Measurements from ENCODE around the gene MELTF. TPM values are rescaled to one million over a fixed set of nuclear protein-coding genes. Genes with fewer than 3 reads are reported as not detected.

MELTF gene
- total RNA-seq, 1 donor from 2014 or later = 2.9 TPM

DNA sequence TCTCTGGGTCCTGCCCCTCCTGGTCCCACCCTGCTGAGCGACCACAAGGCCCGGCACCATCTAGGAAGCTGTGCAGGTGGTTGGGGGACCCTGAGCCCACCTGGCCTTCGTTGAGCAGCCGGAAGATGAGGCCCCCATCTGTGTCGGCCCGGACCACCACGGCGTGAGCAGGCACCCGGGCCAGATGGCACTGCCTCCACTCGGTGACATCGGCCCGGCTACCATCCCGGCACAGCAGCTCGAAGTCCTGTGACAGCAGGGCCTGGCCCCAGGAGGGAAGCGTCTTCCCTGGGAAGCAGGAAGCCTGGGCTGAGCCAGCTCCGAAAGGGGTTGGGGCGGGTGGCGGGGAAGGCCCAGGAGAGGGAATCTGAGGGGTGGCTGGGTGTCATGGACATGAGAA lies 12.6 kb downstream of the MELTF start:
- H3K9me3 Mint-ChIP-seq (ENCODE audit: unreplicated experiment) = no peaks in the 10 kb centered on the region

DNA sequence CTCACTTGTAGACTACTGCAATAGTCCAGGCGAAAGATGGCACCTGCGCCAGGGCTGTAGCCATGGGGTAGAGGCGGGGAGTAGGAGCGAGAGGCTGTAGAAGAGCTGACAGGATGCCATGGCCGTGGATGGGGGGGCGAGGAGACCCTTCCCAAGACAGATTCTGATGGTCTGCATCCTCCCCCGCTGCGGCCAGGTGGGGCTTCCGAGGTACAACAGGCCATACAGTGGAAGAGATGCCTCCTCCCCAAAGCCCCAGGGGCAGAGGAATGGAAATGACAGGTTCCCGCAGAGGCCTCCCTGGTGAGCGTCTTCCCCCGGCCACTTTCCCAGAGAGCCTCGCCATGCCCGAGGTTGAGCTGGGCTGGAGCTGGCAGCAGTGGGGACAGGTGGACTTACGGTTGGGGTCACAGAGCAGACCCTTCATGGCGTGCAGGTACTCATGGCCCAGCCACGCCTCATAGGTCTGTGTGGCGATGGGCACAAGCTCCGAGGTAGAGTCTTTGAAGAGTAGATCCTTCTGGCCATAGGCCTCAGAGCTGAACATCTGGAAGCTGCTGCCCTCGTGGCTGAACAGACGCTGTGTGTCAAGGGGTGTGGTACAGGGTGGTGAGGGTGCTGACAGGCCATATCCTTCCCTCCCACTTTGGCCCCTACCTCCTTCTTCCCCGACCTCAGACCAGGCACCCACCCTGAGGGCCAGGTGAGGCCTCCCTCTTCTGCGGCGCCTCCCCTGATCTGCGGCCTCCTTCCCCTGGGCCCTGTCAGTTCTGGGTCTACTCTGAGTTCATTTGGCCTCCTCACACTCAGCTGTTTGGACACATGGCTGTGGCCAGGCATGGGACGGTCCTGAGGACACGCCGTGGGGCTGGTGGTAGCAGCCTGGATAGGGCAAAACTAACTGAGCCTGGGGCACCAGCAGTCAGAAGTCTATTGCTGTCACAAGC lies 13.6 kb downstream of the MELTF start:
- Mint-ChIP-seq H3K36me3 (ENCODE audit: low read depth, unreplicated experiment) (no peaks in the 10 kb centered on the region), H3K27me3 (ENCODE audit: unreplicated experiment) (peaks cover 2% of the 10 kb centered on the region), H3K9me3 (ENCODE audit: unreplicated experiment) (no peaks in the 10 kb centered on the region), H3K27ac (ENCODE audit: unreplicated experiment) (no peak overlapping the region), H3K4me1 (ENCODE audit: unreplicated experiment) (no peaks in the 10 kb centered on the region), H3K4me3 (ENCODE audit: unreplicated experiment) (no peak overlapping the region)
- DNase-seq (ENCODE audit: low spot score) = no peak
- TF ChIP-seq, protein P1, sequence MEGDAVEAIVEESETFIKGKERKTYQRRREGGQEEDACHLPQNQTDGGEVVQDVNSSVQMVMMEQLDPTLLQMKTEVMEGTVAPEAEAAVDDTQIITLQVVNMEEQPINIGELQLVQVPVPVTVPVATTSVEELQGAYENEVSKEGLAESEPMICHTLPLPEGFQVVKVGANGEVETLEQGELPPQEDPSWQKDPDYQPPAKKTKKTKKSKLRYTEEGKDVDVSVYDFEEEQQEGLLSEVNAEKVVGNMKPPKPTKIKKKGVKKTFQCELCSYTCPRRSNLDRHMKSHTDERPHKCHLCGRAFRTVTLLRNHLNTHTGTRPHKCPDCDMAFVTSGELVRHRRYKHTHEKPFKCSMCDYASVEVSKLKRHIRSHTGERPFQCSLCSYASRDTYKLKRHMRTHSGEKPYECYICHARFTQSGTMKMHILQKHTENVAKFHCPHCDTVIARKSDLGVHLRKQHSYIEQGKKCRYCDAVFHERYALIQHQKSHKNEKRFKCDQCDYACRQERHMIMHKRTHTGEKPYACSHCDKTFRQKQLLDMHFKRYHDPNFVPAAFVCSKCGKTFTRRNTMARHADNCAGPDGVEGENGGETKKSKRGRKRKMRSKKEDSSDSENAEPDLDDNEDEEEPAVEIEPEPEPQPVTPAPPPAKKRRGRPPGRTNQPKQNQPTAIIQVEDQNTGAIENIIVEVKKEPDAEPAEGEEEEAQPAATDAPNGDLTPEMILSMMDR (IDR thresholded peaks at IDR 0.05; ENCODE audit: unreplicated experiment) = no peak

More for the DNA sequence above, 12.6 kb downstream of the MELTF start:
- no peak overlapping the region for H3K27ac Mint-ChIP-seq (ENCODE audit: unreplicated experiment)
- H3K4me3 Mint-ChIP-seq (ENCODE audit: unreplicated experiment) = no peak overlapping the region
- peaks cover 2% of the 10 kb centered on the region for H3K27me3 Mint-ChIP-seq (ENCODE audit: unreplicated experiment)
- H3K4me1 Mint-ChIP-seq (ENCODE audit: unreplicated experiment) = no peaks in the 10 kb centered on the region
- no peak for DNase-seq (ENCODE audit: low spot score)
- no peaks in the 10 kb centered on the region for H3K36me3 Mint-ChIP-seq (ENCODE audit: low read depth, unreplicated experiment)
- TF ChIP-seq, protein P1 (IDR thresholded peaks at IDR 0.05; ENCODE audit: unreplicated experiment) = no peak

DNA sequence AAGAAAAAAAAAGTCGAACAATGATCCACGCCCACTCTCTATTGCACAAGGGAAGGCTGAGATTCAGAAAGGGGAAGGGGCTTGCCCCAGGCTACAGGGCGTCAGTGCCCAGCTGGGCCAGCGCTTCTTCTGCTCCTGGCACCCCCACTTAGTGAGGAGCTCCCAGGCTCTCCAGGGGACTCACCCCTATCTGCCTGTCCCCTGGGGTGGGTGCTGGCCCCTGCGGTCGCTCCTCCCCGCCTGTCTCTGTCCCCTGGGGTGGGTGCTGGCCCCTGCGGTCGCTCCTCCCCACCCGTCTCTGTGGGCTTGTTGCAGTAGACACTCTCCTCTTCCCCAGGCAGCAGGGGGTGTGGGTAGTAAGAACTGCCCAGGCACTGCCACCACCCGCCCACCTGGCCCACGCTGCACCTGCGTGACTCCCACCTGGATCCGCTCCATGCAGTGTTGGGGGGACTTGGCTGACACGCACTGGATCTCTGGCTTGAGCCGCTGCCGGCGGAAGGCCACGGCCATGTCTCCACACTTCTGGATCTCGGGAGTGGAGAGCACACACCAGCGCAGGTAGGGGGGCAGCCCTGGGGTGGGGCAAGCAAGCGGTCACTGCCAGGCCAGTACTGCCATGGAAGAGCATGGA lies 14.6 kb downstream of the MELTF start:
- TF ChIP-seq, protein P1 (IDR thresholded peaks at IDR 0.05; ENCODE audit: unreplicated experiment) = no peak
- no peaks in the 10 kb centered on the region for H3K4me1 Mint-ChIP-seq (ENCODE audit: unreplicated experiment)
- DNase-seq (ENCODE audit: low spot score) = no peak
- H3K27me3 Mint-ChIP-seq (ENCODE audit: unreplicated experiment) = peaks cover 5% of the 10 kb centered on the region
- H3K4me3 Mint-ChIP-seq (ENCODE audit: unreplicated experiment) = no peak overlapping the region
- no peak overlapping the region for H3K27ac Mint-ChIP-seq (ENCODE audit: unreplicated experiment)
- no peaks in the 10 kb centered on the region for H3K36me3 Mint-ChIP-seq (ENCODE audit: low read depth, unreplicated experiment)
- no peaks in the 10 kb centered on the region for H3K9me3 Mint-ChIP-seq (ENCODE audit: unreplicated experiment)

DNA sequence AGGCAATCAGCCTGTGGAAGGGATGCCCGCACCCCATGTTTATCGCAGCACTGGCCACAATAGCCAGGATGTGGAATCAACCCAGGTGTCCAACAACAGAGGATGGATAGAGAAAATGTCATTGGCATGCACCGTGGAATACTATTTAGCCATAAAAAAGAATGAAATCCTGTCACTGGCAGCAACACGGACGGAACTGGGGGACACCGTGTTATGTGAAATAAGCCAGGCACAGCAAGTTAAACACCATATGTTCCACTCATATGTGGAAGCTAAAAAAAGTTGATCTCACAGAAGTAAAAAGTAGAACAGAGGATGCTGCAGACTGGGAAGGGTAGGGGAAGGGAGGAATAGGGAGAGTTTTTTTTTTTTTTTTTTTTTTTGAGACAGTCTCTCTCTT lies 15.6 kb downstream of the MELTF start:
- Mint-ChIP-seq H3K4me1 (ENCODE audit: unreplicated experiment) (no peaks in the 10 kb centered on the region), H3K9me3 (ENCODE audit: unreplicated experiment) (no peaks in the 10 kb centered on the region), H3K4me3 (ENCODE audit: unreplicated experiment) (no peak overlapping the region), H3K27me3 (ENCODE audit: unreplicated experiment) (peaks cover 5% of the 10 kb centered on the region), H3K36me3 (ENCODE audit: low read depth, unreplicated experiment) (no peaks in the 10 kb centered on the region), H3K27ac (ENCODE audit: unreplicated experiment) (no peak overlapping the region)
- DNase-seq (ENCODE audit: low spot score) = no peak
- TF ChIP-seq, protein P1 (IDR thresholded peaks at IDR 0.05; ENCODE audit: unreplicated experiment) = no peak

DNA sequence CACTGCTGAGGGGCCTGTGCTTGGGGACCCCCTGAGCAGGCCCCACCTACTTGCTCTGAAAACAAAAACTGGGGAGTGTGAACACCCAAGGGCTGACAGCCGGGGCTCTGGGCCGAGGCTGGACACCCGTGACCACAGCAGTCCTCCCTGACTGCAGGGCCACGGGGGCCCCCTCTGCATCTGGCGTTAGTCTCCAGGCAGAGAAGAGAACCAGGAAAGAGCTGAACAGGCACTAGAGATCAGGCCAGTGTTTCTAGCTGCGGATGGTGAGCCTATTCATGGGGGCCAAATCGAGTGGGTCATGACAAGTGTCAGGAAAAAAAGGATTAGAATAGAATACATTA lies 17.1 kb downstream of the MELTF start:
- DNase-seq (ENCODE audit: low spot score) = no peak
- no peaks in the 10 kb centered on the region for H3K9me3 Mint-ChIP-seq (ENCODE audit: unreplicated experiment)
- TF ChIP-seq, protein P1 (IDR thresholded peaks at IDR 0.05; ENCODE audit: unreplicated experiment) = no peak
- no peaks in the 10 kb centered on the region for H3K4me1 Mint-ChIP-seq (ENCODE audit: unreplicated experiment)
- no peak overlapping the region for H3K4me3 Mint-ChIP-seq (ENCODE audit: unreplicated experiment)
- no peaks in the 10 kb centered on the region for H3K36me3 Mint-ChIP-seq (ENCODE audit: low read depth, unreplicated experiment)
- H3K27me3 Mint-ChIP-seq (ENCODE audit: unreplicated experiment) = peaks cover 5% of the 10 kb centered on the region
- no peak overlapping the region for H3K27ac Mint-ChIP-seq (ENCODE audit: unreplicated experiment)
